GM18868 (cell line): ENCODE results near the gene MYOM1.

Experiments
- ATAC-seq: cut with Tn5 transposase; IDR thresholded peaks from one replicate; pipeline ENCODE4 v1.9.1; 2021; ENCODE audit warnings: mild to moderate bottlenecking, moderate library complexity; ENCODE audit not compliant: unreplicated experiment

The MYOM1 gene

DNA sequence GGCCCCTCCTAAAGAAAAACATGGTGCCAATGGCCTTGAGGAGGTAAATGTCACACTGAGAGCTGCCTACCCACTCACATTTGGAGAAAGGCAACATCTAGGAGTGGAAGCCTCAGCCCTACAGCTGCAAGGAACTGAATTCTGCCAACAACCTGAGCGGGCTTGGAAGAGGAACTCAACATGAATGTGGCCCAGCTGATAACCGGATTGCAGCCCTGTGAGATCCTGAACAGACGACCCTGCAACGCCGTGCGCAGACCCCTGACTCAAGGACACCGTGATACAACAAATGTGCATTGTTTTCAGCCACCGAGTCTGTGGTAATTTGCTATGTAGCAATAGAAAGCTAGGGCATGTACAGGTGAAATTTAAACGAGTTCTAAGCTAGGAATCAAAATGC lies 99.4 kb downstream of the MYOM1 start:
- no peak for ATAC-seq

- ATAC-seq, result no peak
These were observed 100.1 kb downstream of the MYOM1 start for GRCh38 chr18:3119401-3120341.

- no peak for ATAC-seq
These were observed 101.4 kb downstream of the MYOM1 start for GRCh38 chr18:3118195-3119010.

DNA sequence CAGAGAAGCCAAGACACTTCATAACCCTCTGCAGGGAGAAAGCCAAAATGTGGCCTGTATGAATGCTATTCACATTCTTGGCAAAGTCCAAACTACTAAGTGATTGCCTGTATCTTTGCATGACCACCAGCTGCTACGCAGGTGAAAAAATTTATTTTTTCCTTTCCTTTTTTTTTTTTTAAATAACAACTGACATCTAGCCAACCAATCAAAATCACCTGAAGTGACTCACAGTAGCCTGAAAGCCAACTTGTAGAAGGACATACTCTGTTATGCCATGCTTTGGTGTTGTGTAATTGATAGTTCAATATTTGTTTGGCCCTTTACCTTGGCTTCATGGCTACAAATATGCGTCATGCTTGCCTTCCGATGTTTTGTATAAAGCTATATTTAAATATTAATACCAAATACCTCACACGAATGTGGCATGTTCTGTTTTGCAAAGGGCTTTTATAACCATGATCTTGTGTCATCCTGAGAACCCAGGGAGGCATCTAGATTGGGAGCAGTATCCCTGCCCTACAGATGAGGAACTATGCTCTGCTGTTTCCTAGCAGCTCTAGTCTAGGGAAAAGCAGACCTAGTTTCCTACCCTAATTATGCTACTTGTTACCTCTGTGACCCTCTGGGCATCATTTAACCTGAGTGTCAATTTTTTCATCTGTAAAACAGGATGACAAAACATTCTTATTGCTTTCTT lies 102.1 kb downstream of the MYOM1 start:
- ATAC-seq, result no peak

DNA sequence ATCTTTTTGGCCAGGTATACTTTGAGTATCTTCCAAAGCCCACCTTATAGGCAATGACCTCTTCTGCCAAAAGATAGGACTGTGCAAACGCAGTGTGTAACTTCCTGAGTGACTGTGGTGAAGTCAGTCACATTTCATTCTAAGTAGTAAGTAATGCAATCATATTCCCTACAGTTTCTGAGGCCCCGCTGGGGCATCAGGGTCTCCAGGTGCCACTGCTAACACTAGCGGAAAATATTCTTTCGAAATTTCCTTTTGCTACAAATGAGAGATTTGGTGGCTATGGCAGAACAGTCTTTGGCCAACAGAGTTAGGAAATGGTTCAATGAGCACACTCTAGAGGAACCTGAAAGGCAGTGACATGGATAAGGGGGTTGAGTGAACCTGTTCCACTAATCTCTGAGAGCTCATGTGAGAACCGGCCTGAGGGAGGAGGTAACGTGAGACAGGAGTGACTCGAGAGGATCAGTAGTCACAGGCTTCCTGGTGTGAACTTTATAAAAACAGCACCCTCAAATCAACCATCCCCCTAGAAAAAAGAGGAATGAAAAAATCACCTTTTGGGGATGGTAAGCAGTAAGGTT lies 104.2 kb downstream of the MYOM1 start:
- no peak for ATAC-seq

DNA sequence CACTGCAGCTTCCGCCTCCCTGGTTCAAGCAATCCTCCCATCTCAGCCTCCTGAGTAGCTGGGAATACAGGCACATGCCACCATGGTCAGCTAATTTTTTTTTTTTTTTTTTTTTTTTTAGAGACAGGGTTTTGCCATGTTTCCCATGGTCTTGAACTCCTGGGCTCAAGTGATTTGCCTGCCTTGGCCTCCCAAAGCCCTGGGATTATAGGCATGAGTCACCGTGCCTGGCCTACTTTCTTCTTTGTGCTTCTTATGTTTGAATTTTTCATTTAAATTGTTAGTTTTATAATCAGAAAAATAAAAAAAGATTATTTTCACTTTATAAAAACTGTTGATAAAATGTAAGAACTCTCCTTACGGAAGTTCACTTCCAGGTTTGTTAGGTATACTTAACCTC lies 105.3 kb downstream of the MYOM1 start:
- no peak for ATAC-seq

GRCh38 chr18:3114026-3114425 lies 105.7 kb downstream of the MYOM1 start:
- no peak for ATAC-seq

DNA sequence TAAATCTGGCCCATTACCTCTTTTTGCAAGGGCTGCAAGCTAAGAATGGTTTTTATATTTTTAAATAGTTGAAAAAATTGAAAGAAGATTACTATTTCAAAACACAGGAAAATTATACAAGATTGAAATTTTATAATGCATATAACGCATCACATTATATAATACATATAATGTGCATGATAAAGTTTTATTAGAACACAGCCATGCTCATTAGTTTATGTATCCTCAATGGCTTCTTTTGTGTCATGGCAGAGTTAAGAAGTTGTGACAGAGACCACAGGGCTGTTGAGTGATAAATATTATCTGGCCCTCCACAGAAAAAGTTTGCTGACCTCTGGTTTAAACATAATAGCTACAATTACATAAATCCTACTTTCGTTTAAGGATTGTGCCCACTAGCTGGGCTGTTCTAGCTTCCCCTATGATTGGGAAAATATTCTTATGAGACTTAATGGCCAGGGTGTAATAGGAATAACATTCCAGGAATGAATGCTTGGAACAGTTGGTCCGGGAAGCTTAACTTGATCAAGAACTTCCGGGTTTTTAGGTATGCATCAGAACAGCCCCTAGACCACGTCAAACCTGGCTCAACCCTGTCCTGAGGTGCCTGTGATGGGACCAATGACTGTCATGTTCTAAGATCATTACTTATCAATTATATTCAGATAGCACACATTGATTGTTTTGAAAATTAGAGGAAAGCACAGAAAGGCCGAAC lies 108.1 kb downstream of the MYOM1 start:
- ATAC-seq, result no peak

DNA sequence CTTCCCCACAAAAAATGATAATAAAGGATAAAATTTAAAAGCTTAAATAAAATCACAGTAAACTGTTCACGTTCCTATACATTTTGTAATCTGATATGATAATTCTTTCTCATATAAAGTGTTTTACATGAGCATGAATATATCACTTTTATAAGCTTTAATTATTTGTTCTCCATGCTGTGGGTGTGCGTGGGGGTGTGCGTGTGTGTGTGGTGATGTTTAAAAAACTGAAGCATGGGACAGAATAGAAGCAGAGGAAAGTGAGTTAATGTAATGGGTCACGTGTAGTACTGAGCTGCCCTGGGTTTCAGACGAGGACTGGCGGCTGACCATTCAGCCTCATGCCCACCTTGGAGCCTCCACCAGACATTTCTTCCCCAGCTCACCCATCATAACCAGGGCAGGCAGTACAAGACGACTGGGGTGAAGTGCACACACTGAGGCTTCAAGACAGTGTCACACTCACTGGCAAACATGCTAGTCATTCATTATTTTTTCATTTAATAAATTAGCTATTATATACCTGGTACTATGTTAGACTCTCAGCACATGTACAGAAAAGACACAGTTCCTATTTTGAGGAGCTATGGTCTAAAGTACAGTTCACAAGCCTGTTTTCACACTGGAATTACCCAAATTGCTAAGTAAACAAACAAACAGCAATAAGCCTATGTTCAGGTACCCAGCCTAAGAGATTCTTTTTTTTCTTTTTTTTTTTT lies 109.6 kb downstream of the MYOM1 start:
- ATAC-seq, result no peak

DNA sequence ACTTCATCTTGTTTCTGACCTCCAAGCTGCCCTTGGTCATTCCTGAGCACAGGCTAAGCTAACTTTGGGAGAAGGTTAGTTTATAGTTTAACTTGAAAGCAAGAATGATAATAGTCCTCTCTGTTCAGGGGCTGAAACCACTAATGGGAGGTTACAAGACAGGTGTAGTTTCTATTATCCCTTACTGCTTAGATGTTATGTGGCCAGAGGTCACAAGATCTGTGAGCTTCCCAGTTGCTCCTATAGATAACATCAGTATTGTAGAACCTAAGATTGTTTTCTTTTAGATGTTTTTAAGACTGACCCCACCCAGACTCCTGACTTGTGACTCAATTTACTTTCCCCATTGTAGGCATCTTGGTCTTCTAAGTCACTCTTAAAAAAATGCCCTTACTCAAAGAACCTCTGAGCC lies 112.0 kb downstream of the MYOM1 start:
- ATAC-seq, result no peak

GRCh38 chr18:3104190-3105054 lies 115.3 kb downstream of the MYOM1 start:
- ATAC-seq, result no peak

- no peak for ATAC-seq
These were observed 116.2 kb downstream of the MYOM1 start for GRCh38 chr18:3103576-3103975.

- no peak for ATAC-seq
These were observed 116.8 kb downstream of the MYOM1 start for GRCh38 chr18:3102983-3103382.

GRCh38 chr18:3100498-3101132 lies 119.2 kb downstream of the MYOM1 start:
- no peak for ATAC-seq

GRCh38 chr18:3099327-3099726 lies 120.4 kb downstream of the MYOM1 start:
- no peak for ATAC-seq

DNA sequence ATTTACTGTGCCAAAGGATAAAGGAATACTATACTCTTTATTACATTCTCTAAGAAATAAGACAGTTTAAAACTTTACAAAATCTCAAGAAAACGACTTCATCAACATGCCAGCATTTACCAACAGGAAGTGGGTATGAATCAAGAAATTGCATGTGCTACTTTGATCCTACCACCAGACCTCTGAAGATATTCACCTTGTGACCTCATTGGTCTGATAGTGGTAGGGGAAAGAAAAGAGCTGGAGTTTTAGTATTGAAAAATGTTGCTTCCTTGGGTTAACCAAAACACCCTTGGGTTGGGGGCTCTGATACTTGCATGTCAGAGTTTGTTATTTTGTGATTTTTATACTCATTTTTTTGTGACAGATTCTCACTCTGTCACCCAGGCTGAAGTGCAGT lies 122.7 kb downstream of the MYOM1 start:
- ATAC-seq, result no peak

DNA sequence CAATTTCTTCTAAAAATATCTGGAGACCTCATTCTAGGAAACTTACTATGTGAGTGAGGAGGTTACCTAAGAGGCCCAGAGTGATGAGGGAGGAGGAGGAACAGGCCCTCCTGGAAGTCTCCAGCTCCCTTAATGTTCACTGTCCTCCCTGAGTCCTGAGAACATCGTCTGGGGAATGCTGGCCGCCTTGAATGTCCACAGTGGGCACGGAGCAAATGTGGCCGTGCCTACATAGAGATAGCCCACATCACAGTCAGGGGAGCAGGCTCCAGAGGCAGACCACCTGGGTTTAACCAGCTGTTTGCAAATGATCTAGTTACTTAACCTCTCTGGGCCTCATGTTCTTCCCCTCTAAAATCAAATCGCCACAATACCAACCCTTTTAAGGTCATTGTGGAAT lies 123.8 kb downstream of the MYOM1 start:
- no peak for ATAC-seq

DNA sequence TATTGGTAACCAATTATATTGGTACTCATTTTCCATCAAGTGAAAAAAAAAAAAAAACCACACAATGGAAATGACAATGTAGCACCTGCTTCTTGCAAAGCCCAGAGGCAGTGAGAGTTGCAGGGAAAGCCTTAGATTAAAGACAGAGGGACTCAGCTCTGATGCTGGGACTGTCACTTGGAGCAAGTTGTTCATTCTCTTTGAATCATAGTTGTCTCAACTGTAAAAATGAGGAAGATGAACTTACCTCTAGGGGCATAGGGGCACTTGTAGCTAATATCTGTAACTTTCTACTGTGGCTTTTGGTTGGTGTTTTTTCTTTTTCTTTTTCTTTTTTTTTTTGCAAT lies 125.5 kb downstream of the MYOM1 start:
- no peak for ATAC-seq
